Activated naive CD8-positive, alpha-beta T cell treated with anti-CD3 and anti-CD28 coated beads for 36 hours (primary cell): ENCODE data around the gene DLK1. TPM values are rescaled to one million over a fixed set of nuclear protein-coding genes. Genes with fewer than 3 reads are reported as not detected.

Source experiments
- DNase-seq: peaks from one replicate; pipeline ENCODE4 v3.0.0; 2021
- H3K27ac Mint-ChIP-seq: one replicate; pipeline ENCODE4 v1.8.0; 2022; ENCODE audit warnings: mild to moderate bottlenecking, moderate library complexity, mixed read lengths
- H3K27me3 Mint-ChIP-seq: one replicate; pipeline ENCODE4 v1.8.0; 2022; ENCODE audit warnings: mild to moderate bottlenecking, mixed read lengths
- H3K36me3 Mint-ChIP-seq: one replicate; pipeline ENCODE4 v1.8.0; 2021; ENCODE audit warnings: mild to moderate bottlenecking, mixed read lengths
- H3K4me1 Mint-ChIP-seq: one replicate; pipeline ENCODE4 v1.8.0; 2021; ENCODE audit warnings: mixed read lengths
- H3K4me3 Mint-ChIP-seq: one replicate; pipeline ENCODE4 v1.8.0; 2022; ENCODE audit warnings: mild to moderate bottlenecking, moderate library complexity, mixed read lengths
- H3K9me3 Mint-ChIP-seq: one replicate; pipeline ENCODE4 v1.8.0; 2022; ENCODE audit warnings: mixed read lengths
- total RNA-seq, 2 experiments: library from RNA; stranded (reverse); gene quantifications; one replicate each; pipeline ENCODE4 v1.2.3, GENCODE V29; 2021

The DLK1 gene
- total RNA-seq, 2 experiments from 2014 or later, result not detected

DNA sequence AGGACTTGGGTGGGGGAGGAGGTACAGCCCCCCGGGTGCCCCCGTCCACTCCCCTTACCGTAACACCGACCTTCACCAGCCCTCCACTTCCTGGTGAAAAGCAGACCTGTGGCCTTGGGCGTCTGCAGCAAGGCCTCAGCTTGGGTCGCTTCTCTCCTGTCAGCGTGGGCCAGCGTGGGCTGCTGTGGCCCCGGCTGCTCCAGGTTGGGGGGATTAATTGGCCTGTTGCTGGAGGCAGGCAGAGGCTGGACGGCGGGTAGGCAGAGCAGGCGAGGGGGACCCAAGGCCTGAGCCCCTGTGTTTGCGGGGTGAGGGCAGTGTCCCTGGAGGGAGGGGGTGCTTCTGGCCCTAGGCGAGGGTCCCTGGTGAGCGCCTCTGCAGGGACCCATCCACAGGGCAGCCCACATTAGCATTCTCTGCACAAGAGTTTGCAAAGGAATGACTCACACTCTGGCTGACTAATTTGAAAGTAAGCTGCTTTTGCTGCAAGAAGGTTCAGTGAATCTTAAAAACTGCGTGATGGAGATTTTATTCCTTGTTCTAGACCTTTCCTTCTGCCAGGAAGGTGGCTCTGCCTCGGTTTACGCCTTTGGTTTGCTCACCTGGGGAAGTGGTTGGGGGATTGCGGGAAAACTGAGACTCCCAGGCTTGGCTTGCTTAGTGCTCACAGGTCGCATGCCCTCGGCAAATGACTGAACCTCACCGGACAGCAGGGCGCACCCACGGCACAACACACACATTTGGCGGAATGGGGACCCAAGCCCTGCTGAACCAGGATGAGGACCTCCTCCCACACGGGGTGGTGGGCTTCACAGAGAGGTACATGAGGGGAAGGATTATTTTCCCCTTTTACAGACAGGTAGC is 37.9 kb upstream of the DLK1 start:
- H3K27ac Mint-ChIP-seq, result no peak overlapping the region
- H3K27me3 Mint-ChIP-seq, result peaks cover 5% of the 10 kb centered on the region
- no peaks in the 10 kb centered on the region for H3K36me3 Mint-ChIP-seq
- H3K9me3 Mint-ChIP-seq, result no peaks in the 10 kb centered on the region
- DNase-seq, result no peak
- no peak overlapping the region for H3K4me3 Mint-ChIP-seq
- H3K4me1 Mint-ChIP-seq, result no peaks in the 10 kb centered on the region

DNA sequence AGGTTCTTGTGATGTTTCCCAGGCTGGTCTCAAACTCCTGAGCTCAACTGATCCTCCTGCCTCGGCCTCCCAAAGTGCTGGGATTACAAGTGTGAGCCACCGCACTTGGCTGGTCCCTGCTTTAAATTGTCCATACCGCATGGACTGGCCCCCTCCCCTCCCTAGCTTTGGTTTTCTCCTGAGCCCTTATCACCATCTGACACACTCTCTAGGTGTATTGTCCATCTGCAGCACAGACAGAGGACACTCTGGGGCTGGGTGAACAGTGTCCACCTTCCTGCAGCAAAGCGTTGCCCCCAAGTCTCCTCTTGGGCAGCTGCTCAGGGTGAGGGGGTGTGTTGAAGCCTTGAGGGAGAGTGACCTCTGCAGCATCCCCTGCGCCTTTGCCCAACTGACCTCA is 36.0 kb upstream of the DLK1 start:
- Mint-ChIP-seq H3K27ac (no peak overlapping the region), H3K9me3 (no peaks in the 10 kb centered on the region), H3K36me3 (no peaks in the 10 kb centered on the region), H3K4me1 (no peaks in the 10 kb centered on the region), H3K4me3 (no peak overlapping the region), H3K27me3 (peaks cover 5% of the 10 kb centered on the region)
- DNase-seq, result no peak

DNA sequence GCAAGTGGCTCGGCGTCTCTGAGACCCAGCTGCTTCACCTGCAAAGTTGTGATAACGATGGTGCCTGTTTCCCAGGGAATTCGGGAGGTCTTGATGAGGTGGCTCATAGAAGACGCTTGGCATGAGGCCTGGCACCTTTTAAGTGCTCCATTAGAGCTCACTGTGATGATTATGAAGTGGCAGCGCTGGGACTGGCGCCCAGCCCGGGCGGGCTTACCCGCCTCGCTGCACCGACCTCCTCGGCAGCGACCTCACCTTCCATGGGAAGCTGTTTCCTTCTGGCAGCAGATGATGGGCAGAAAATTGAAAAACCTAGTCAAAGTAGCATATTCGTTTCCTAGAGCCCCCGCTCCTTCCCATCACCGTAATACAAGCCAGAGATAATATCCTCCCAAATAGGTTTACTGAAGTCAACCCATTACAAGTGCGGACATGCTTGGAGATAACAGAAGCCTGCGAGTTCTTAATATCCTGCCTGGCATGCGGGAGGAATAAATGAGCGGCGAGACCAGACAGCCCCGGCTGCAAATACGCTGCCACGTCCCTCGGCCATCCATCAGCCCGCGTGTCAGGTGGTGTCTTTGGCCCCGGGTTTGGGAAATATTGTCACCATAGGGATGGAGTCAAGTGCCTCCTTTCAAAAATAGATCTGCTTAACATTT is 35.2 kb upstream of the DLK1 start:
- Mint-ChIP-seq H3K27ac (no peak overlapping the region), H3K36me3 (no peaks in the 10 kb centered on the region), H3K4me3 (no peak overlapping the region), H3K27me3 (peaks cover 5% of the 10 kb centered on the region), H3K4me1 (no peaks in the 10 kb centered on the region), H3K9me3 (no peaks in the 10 kb centered on the region)
- DNase-seq, result no peak

DNA sequence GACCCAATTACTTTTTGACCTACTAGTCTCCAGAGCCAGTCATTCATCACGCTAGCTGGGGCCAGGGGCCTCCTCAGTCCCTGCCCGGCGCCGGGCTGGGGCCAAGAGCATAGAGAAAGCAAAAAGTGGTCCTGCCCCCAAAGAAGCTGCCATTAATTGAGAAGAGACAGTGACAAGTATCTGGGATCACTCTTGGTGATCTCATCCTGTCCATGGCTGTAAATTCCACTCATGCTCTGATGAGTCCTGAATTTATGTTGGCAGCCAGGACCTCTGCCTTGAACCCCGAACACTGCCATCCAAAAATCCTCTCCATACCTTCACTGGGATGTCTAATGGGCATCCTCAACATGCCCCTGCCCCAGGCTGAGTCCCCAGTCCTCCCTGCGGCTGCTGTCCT is 34.4 kb upstream of the DLK1 start:
- H3K9me3 Mint-ChIP-seq, result no peaks in the 10 kb centered on the region
- no peak overlapping the region for H3K4me3 Mint-ChIP-seq
- no peak for DNase-seq
- H3K36me3 Mint-ChIP-seq, result no peaks in the 10 kb centered on the region
- H3K27me3 Mint-ChIP-seq, result peaks cover 5% of the 10 kb centered on the region
- no peak overlapping the region for H3K27ac Mint-ChIP-seq
- H3K4me1 Mint-ChIP-seq, result no peaks in the 10 kb centered on the region

DNA sequence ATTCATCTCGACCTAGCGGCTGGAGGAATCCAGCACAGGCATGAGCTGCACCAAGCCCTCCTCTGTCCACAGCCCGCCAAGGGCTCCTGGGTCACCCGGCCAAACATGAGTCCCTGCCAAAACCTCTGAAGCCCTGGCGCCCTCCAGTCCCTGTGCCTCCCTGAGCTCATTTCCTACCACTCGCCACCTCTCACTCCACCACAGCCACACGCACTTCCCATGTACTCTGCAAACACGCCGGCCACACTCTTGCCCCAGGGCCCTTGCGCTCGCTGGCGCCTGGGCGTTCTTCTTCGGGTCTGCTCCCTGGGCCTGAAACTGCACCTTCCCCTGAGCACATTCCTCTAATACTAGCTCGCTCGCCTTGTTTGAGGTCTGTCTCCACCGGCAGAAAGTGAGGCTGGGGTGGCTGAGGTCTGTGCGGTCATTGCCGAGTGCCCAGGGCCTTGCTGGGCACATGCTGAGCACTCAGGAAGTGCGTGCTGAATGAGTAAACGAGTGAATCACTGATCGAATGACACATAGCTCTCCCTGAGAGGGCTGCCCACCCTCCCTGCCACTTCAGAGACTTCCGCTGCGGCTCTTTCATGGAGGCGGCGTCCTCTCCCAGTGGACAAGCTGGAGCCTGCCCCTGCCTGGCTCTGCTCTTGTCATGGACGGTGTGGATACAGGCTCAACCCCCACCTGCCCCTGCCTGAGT is 33.7 kb upstream of the DLK1 start:
- Mint-ChIP-seq H3K4me3 (no peak overlapping the region), H3K27me3 (peaks cover 5% of the 10 kb centered on the region), H3K9me3 (no peaks in the 10 kb centered on the region), H3K36me3 (no peaks in the 10 kb centered on the region), H3K27ac (no peak overlapping the region), H3K4me1 (no peaks in the 10 kb centered on the region)
- no peak for DNase-seq

DNA sequence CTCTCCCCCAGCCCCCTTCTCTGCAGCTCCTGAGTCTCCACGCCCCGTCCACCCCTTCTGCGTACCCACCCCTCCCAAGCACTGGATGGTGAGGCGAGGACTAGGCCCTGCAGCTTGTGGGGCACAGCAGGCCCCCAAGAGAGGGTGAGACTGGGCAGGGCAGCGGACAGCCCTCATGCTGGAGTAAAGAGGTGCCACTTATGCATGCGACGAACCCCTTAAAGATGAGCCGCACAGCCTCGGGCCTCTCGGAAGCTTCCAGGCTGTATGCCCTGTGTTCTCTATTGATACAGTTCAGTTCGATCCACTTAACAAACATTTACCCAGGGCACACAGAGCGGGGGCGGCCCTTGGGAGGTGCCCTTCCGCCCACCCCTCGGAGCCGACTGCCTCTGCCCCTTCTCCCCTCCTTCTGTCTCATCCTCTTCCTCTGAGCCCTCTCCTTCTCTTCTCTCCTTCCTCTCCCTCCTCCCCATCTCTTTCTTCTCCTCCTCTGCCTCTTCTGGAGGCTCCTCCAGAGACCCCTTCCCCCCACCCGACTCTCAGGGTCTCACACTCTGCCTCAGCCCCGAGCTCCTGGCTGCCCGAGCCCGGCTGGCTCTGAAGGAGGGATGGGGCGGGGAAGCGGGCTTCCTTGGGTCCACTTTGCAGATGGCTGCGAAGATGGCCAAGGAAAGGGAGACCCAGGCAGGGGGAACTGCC is 32.7 kb upstream of the DLK1 start:
- Mint-ChIP-seq H3K27me3 (peaks cover 5% of the 10 kb centered on the region), H3K9me3 (no peaks in the 10 kb centered on the region), H3K4me3 (no peak overlapping the region), H3K4me1 (no peaks in the 10 kb centered on the region), H3K36me3 (no peaks in the 10 kb centered on the region), H3K27ac (no peak overlapping the region)
- no peak for DNase-seq

DNA sequence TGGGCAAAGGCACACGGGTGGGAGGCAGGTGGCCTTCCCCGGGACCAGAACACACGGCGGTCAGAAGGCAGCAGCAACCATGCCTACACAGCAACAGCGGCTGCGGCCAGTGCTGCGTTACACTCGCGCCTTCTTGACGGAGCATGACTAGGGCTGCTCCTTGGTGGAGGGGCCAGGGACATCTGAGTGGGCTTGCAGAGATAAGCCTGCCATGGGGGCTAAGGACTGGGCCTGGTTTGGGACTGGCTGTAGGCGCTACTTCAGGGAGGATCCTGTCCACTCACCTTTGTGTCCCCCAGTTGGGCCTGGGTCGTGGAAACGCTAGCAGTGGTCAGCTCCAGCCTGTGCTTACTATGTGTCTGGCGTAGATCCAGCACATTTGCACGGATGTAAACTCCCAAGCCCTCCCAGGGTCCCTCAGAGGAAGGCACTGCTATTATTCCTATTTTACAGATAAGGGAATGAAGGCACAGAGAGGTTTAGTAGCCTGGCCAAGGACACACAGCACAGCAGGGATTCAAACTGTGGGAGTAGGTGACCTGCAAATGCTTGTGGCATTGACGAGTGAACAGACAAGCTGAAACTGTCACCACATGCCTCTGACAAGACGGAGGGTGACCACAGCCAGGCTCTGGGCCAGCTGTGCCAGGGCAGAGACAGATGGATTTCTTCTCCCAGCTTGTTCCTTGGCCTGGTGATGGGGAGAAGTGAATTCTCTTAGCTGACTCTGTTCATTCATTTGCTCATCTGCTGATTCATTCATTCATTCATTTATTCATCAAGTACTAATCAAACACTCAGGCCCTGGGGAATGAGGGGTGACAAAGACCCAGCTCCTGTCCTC is 31.9 kb upstream of the DLK1 start:
- H3K36me3 Mint-ChIP-seq, result no peaks in the 10 kb centered on the region
- no peak overlapping the region for H3K27ac Mint-ChIP-seq
- H3K4me3 Mint-ChIP-seq, result no peak overlapping the region
- peaks cover 5% of the 10 kb centered on the region for H3K27me3 Mint-ChIP-seq
- no peak for DNase-seq
- no peaks in the 10 kb centered on the region for H3K9me3 Mint-ChIP-seq
- no peaks in the 10 kb centered on the region for H3K4me1 Mint-ChIP-seq

DNA sequence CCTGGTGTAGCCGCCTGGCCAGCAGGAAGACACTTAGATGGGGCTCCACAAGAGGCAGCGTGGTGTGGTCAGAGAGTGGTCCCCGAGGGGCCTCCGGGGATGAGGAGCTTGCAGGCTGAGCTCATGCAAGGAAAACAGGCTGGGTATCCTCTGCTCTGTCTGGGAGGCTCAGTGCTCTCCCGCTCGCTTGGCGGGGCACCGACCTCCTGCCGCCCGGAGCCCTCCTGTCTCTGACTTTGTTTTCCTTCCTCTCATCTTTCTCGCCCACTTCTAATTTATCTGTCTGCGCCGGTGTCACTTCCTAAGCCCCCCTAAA is 31.3 kb upstream of the DLK1 start:
- Mint-ChIP-seq H3K4me1 (no peaks in the 10 kb centered on the region), H3K27me3 (peaks cover 5% of the 10 kb centered on the region), H3K9me3 (no peaks in the 10 kb centered on the region), H3K4me3 (no peak overlapping the region), H3K27ac (no peak overlapping the region), H3K36me3 (no peaks in the 10 kb centered on the region)
- no peak for DNase-seq

DNA sequence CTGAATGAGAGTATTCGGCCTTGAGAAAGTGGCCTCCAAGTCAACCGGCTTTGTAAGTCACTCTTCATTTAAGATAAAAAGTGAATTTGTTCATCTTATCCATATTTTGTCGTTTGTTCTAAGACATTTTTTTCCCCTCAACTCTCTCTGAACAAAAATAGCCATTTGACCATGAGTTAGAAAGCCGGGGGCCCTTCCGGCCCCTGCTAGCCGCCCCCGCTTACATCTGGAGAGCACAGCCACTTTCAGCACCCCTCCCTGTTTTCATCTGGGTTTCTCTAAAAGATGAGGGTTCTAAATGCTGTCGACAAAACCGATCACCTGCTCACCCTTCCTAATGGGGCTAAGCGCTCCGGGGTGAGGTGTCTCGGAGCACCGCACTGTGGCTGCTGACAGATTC is 30.7 kb upstream of the DLK1 start:
- H3K4me1 Mint-ChIP-seq, result no peaks in the 10 kb centered on the region
- H3K9me3 Mint-ChIP-seq, result no peaks in the 10 kb centered on the region
- no peaks in the 10 kb centered on the region for H3K36me3 Mint-ChIP-seq
- peaks cover 5% of the 10 kb centered on the region for H3K27me3 Mint-ChIP-seq
- DNase-seq, result no peak
- H3K4me3 Mint-ChIP-seq, result no peak overlapping the region
- no peak overlapping the region for H3K27ac Mint-ChIP-seq

DNA sequence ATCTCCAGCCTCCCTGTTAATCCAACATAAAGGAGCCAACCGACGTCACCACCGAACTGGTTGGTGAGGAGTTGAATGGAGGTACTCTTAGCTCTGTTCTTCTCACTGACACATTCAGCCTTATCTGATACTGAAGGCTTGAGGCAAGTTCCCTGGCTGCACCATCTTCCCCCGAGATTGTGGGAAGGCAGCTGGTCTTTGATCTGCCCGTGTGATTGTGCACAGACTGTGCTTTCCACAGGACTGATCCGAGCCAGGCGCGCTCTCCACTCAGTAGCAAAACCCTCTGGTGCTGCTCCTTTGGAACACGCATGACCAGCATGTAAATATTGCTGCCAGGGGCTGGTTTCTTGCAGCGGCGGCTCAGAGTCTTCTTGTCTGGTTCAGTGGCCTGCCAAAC is 30.1 kb upstream of the DLK1 start:
- peaks cover 5% of the 10 kb centered on the region for H3K27me3 Mint-ChIP-seq
- H3K9me3 Mint-ChIP-seq, result no peaks in the 10 kb centered on the region
- H3K4me3 Mint-ChIP-seq, result no peak overlapping the region
- DNase-seq, result no peak
- H3K27ac Mint-ChIP-seq, result no peak overlapping the region
- no peaks in the 10 kb centered on the region for H3K4me1 Mint-ChIP-seq
- no peaks in the 10 kb centered on the region for H3K36me3 Mint-ChIP-seq

DNA sequence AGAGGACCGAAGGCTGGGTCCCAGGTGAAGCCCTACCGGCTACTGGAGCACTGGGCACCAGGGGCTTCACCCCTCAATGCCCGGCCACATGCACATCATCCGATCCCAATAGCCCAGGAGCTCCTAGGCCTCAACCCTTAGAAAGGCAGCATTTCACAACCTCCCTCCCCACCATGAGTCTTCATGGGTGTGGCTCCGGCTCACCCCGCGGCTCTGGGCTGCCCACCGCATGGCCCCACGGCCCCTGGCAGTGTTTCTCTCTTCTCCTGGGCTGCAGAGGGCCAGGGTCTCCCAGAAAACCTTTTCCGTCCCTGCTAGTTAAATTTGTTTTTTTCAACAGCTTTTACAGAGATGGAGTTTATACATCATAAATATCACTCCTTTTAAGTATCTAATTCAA is 28.6 kb upstream of the DLK1 start:
- no peaks in the 10 kb centered on the region for H3K36me3 Mint-ChIP-seq
- H3K9me3 Mint-ChIP-seq, result no peaks in the 10 kb centered on the region
- no peaks in the 10 kb centered on the region for H3K27me3 Mint-ChIP-seq
- no peak for DNase-seq
- H3K4me3 Mint-ChIP-seq, result no peak overlapping the region
- no peaks in the 10 kb centered on the region for H3K4me1 Mint-ChIP-seq
- no peak overlapping the region for H3K27ac Mint-ChIP-seq

DNA sequence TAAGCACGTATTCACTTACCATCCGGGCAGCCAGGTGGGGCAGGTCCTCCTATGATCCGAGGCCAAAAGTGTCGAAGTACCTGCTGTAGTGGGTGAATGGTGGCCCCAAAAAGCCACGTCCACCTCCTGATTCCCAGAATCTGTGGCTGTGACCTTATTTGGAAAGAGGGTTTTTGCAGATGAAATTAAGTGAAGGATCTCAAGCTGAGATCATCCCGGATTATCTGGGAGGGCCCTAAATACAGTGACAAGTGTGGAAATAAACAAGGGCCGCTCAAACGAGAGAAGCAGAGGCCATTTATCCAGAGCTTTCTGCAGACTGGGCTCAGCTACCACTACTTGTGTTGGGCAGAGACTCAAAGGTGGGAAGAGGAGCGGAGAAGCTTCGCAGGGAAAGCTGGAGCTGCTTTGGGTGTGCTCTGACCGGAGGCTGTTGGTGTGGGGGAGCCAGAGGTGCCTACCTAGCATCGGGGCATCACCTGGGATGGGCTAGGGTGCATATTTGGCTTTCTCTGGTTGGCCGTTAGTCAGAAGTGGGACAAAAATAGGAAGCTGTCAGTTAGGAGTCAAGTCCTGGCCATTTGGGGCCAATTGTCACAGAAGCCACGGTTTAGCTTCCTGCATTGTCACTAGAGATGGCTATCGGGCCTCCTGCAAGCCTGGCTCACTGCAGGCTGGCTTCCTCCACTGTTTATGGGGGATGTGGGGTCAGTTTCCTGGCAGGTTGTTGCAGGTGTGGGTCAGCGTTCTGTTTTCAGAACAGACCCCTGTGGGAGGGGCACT is 27.8 kb upstream of the DLK1 start:
- Mint-ChIP-seq H3K36me3 (no peaks in the 10 kb centered on the region), H3K27ac (no peak overlapping the region), H3K27me3 (no peaks in the 10 kb centered on the region), H3K4me3 (no peak overlapping the region), H3K9me3 (no peaks in the 10 kb centered on the region), H3K4me1 (no peaks in the 10 kb centered on the region)
- DNase-seq, result no peak

DNA sequence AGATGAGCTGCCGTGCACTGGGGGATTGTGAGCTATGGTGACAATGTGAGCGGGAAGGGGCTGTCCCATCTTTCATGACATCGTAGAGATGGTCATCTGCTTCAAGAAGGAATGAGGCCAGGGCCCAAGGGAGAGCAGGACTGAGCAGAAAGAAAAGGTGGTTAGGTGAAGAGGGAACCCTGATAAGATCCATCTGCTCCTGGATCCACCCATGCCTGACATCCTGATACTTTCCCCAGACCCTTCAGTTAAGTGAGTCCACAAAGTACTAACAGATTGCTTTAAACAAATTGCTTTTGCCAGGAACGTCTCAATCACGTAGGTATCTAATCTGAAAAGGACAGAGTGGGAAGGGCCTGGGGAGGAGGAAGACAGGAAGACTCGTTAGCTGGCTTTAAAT is 25.4 kb upstream of the DLK1 start:
- Mint-ChIP-seq H3K27ac (no peak overlapping the region), H3K36me3 (no peaks in the 10 kb centered on the region), H3K9me3 (no peaks in the 10 kb centered on the region), H3K4me3 (no peak overlapping the region), H3K4me1 (no peaks in the 10 kb centered on the region), H3K27me3 (no peaks in the 10 kb centered on the region)
- DNase-seq, result no peak

DNA sequence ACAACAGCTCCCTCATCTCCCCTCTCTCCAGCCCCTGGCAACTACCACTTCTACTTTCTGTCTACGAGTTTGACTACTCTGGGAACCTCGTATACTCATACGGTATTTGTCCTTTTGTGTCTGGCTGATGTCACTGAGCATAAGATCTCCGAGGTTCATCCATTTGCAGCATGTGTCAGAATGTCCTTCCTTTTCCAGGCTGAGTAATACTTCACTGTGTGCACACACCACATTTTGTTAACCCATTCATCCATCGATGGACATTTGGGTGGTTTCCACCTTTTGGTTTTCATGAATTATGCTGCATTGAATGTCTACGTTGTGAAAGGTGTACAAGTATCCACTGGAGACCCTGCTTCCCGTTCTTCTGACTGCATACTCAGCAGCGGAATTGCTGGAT is 24.1 kb upstream of the DLK1 start:
- Mint-ChIP-seq H3K9me3 (no peaks in the 10 kb centered on the region), H3K36me3 (no peaks in the 10 kb centered on the region), H3K27me3 (no peaks in the 10 kb centered on the region), H3K4me1 (no peaks in the 10 kb centered on the region), H3K27ac (no peak overlapping the region), H3K4me3 (no peak overlapping the region)
- DNase-seq, result no peak
